Hematopoietic multipotent progenitor cell treated with erythropoietin and hydrocortisone succinate and interleukin-3 and kit ligand, for 4 days (in vitro differentiated cells): ENCODE measurements around the gene MAPT.

Experiments used
- DNase-seq: peaks from one replicate; pipeline ENCODE4 v3.0.0-alpha.2; 2015

Gene MAPT

DNA sequence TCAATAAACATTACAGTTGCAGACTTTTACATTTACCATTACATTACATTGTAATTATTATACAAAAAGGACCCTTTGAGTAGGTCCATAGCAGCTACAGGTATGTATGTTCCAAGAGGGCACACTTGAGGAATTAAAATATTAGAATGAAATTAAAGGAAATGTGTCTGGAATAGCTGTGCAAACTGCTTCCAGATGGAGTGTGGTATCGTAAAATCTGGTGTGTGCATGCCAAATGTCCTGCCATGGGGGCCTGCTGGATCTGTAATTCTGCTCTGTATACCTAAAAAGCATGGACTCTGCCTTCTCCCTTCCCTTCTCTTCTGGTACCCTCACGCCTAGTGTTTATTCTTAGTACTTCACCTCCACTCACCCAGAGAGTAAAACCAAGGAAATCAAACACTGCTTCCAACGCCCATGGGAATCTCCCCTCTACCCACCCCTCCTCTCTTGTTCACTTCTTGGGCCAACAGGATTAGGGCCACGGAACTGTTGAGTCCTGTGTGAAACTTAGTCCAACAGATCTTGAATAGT is 143.4 kb downstream of the MAPT start:
- no peak for DNase-seq

DNA sequence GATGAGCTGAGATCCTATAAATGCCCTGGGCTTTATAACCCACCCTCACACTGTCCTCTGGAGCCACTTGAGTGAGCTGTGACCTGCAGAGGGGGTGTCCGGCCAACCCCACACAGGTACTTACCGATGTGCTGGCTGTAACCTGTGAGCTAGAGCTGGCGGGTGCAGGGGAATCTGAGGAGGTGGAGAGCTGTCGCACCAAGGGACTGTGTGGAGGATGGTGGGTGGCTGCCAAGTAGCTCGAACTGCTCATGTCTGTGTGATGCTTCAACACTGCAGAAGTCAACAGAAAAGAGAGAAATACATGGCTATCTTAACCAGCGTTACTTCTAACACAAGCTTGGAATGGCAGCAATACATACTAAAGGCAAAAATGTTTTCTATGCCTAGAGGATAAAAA is 144.1 kb downstream of the MAPT start:
- DNase-seq, result no peak

DNA sequence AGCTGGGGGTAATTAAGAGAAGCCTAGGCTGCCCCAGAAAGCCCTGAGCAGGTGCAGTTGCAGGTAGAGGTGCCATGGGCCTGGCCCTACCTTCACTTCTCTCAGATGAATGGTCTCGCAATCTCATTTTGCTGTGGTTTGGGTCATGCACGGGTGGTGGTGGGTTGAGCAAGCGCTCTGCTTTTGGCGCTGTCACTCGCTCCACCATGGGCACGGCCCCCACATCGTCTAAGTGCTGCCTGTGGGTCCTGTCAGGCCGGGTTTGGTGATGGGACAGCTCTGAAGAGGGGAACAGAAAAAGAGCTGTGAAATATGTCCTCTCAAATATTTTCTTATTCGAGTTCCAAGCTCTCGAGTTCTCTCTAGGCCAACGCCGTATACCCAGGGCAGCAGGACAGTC is 144.6 kb downstream of the MAPT start:
- DNase-seq, result no peak

DNA sequence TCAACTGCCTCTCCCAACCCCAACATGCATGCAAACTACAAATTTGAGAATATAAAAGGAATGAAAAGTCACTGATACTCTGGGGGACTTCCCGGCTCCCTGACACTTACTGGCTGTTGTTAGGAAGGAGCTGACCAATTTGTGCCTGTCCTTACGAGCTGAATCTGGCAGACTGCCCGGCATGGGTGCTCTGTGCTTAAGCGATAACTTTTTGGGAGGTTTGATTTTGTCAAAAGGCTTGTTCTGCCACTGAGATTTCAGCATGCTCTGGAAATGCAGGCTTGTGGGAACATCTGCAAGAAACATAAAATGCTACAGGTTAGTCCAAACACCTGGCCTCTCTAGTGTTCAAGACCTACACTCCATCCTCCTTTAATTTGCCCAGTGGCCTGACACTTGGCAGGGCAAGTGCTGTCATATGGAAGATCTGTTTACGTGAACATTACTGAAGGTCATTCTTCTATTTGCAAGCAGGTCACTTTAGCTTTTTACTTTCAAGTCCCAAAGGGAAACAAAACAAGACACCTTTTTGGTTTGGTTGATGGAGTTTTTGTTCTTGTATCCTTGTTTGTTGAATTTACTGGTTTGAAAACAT is 145.3 kb downstream of the MAPT start:
- DNase-seq, result no peak

DNA sequence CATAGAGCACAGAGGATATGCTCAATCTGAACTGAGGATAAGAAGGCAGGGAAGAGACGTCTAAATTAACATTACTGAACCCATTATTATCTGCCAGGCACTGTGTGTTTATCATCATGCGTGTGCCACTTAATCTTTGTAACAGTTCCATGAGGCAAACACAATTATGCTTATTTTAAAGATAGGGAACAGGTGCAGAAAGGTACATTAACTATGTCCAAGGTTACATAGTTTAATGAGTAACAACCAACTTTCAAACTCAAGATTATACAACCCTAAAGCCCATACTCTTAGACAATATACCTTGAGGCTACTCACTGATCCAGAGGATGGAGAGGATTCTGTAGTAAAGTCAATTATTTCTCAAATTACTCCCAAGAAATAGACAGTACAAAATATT is 147.9 kb downstream of the MAPT start:
- no peak for DNase-seq

DNA sequence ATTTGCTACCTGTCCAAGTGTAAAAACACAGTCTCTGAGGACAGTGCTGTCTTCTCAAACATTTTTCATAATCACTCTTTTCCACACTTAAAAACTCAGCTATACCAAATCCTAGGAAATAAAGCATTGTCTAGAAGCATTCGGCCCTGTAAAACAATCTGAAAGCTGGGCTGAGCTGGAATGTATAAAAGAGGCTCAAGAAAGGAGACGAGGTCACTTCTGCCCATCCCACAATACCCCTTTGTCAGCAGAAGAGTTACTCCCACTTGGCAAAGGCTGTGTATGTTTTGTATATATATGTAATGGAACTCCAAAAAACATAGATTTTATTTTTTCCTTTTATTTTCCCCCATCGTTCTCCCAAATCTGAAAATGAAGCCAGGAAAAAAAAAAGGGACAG is 148.6 kb downstream of the MAPT start:
- no peak for DNase-seq

DNA sequence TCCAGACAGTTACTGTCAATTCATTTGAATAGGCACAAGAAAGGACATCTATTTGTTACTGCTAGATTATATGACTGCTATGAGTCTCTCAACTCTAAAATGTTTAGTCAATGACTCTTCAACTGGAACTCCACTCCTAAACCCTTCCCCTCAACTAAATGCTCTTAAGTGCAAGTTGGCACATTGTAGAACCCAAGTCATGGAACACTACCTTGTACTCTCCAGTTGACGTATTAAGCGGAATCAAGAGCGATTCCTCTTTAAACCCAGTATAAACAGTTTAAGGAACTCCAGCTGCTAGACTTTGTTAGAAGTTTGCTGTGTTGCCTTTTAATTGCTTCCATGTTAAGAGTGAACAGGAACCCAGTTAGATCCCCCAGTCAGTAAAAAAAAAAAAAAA is 149.3 kb downstream of the MAPT start:
- DNase-seq, result no peak

DNA sequence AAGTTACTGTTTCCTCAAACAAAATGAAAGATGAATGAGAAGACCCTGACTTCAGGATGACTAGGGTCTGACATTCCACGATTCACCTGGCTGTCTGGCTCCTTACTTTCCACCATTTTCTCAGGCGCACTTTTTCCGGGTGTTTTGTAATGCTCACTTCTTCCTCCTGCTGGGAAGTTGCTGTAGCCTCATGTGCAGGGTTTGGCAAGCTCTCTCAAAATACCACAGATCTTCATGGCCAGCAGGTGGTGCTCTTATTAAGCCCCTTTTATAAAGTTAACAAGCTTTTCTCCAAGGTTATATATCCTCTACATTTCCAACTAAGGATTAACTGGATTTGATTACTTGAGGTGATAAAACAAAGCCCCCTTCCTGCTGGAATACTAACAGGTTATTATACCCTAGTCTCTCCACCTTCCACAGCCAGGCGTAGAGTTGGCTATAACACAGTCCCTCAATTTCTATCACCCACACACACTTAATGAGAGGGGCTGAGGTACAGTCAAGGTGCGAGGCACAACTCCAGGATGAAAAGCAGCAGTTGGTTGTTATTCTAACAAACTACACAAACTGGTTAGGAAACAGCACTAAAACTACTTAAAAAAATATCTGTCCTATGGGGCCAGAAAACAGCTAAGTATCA is 150.1 kb downstream of the MAPT start:
- DNase-seq, result peak; percentile 91

DNA sequence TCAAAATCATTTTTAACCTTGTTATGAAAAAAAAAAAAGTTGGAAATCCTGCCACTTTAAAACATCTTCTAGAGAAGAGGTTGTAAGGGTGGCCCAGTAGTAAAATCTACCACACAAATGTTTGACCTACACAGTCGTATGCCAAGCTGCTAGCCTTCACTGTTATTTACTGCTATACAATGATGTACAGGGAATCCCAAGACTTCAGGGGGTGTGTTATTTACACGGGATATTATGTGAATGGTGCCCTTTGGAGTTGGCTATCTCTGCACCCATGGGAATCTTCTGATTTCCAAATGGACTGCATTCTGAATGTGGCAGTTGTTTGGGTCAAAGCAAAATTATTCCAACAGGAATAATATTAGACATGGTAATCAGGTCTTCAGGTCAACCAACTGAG is 150.6 kb downstream of the MAPT start:
- no peak for DNase-seq

DNA sequence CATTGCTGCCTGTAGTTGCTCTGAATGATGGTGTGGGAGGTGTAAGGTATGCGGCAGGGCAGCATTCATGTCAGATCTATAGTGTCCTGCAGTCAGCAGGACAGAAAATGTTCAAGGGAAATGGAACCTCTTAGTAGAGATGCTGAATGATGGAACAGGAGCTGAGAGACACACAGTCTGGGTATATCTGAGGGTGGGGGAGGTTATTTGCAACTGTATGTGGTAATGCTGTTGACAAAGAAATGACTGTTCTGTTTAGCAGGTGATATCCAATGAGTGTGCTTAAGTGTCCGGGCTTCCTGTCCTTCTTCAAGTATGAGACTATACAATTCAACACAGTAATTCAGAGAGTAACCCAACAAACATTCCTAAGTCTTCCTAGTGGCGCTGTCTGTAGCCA is 151.3 kb downstream of the MAPT start:
- no peak for DNase-seq

DNA sequence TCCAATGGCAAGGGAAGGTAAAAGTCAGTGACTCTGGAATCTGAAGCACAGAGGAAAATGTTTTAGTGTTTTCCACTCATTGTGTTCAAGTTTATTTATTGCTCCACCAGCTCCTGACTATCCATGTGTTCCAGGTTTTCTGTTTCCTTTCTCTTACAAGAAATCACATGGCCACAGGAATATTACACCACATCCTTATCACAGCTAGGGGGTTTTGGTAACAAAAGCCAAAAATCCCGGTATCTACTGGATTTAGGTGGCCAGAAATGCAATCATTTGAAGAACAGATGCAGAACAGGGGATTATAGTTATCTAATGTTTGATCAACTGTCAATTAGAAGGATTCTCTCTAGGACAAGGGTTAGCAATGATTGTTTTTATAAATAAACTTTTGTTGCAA is 152.6 kb downstream of the MAPT start:
- no peak for DNase-seq

DNA sequence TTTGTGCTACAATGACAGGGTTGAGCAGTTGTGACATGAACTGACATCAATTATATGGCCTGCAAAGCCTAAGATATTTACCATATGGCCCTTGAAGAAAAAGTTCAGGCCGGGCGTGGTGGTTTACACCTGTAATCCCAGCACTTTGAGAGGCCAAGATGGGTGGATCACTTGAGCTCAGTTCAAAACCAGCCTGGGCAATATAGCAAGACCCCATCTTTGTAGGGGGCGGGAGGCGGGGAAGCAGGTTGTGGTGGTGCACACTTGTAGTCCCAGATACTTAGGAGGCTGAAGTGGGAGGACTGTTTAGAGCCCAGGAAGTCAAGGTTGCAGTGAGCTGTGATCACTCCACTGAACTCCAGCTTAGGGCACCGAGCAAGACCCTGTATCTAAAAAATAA is 153.0 kb downstream of the MAPT start:
- no peak for DNase-seq

DNA sequence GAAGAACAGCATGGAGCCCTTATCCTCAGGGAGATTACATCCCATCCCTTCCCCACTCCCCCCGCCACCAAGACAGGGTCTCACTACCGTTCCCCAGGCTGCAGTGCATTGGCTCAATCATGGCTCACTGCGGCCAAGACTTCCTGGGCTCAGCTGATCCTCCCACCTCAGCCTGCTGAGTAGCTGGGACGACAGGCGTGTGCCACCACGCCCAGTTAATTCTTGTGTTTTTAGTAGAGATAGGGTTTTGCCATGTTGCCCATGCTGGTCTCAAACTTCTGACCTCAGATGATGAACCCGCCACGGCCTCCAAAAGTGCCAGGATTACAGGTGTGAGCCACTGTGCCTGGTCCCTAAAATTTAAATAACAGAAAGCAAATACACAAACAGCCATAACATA is 153.5 kb downstream of the MAPT start:
- DNase-seq, result peak; percentile 29

DNA sequence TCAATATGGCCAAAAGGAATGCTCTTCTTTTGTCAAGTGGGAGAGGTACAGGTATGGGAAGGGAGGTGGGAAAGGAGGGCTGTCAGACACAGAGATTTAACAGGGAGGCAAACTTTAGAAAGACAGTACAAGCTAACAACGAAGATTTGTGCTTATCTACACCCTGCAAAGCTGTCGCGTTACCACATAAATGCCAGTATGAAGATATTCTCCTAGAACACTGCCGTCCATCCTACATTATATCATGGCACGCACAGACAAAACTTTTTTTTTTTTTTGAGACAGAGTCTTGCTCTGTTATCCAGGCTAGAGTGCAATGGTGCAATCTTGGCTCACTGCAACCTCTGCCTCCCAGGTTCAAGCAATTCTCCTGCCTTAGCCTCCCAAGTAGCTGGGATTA is 155.3 kb downstream of the MAPT start:
- DNase-seq, result peak; percentile 50

DNA sequence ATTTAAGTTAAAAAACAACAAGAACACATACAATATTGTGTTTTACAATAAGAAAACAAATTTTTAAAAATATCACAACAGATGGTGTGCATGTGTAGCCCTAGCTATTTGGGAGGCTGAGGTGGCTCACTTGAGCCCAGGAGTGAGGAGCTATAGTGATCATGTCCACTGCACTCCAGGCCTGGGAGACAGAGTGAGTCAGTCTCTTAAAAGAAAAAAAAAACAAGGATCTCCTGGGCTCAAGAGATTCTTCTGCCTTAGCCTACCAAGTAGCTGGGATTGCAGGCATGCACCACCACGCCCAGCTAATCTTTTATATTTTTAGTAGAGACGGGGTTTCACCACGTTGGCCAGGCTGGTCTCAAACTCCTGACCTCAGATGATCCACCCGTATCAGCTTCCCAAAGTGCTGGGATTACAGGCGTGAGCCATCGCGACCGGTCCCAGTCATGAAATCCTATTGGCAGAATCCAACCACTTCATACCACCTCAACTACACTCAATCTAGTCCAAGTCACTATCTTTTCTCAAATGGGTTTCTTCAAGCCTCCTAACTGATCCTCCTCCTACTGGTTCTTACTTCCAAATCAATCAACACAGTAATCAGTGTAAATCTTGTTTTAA is 159.7 kb downstream of the MAPT start:
- DNase-seq, result no peak

DNA sequence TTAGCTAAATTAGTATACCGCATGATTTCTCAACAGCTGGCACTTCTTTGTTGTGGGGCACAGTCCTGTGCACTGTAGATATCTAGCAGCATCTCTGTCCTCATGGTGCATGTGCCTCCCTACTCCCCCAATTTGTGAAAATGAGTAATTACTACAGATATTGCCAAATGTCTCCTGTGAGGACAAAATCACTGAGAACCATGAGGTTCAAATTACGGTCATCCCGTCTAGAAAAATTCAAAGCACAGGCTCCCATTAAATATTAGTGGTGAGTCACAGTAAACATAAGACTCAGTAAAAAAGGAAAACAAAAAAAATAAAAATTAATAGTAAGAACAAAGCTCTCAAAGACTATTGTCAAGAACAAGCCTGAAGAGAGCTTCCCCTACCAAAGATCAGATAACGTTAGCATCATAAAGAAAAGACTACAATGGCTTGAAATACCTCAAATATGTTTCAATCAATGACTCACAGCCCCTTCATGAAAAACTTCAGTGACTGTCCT is 162.5 kb downstream of the MAPT start:
- DNase-seq, result peak; percentile 50

DNA sequence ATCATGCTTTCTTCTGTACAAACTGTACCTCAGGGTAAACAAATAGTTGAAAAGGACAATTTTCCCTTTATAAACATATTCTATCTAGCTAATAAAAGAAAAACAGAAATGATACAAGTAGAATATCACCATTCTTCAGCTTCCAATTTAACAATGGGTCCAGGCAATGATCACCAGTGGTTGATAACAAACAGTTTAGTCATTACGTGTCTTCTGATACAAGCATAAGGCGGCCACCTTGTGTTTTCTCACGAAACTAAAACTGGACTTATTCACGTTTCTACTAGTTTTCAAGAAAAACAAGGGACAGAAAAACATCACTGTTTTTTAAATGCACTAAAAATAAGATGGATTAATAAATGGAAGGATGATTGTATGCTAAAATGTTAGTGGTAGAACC is 163.0 kb downstream of the MAPT start:
- no peak for DNase-seq

DNA sequence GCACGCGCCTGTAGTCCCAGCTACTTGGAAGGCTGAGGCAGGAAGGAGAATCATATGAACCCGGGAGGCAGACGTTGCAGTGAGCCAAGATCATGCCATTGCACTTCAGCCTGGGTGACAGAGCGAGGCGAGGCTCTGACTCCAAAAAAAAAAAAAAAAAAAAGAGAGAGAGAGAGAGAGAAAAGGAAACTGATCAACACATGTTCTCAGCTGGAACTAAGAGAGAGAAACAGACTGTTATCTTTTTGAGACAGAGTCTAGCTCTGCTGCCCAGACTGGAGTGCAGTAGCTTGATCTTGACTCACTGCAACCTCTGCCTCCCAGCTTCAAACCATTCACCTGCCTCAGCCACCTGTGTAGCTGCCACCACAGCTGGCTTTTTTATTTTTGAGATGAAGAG is 165.1 kb downstream of the MAPT start:
- DNase-seq, result peak; percentile 71

DNA sequence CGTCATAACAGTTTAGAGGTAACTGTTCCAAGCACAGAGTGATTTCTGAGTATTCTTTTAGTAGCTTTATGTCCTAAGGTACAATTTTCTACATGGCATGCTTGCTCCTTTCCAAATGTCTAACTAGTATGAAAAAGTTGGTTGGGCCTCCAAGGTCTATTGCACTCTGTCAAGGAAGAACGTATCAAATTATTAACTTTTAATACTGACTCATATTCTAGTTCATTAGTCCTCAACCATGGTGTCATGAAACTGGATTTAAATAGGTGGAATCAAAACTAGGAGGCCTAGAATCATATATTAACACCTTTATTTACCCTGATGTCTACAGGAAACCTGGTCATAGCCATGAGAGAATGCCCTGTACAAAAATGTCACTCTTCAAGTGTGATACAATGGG is 166.1 kb downstream of the MAPT start:
- no peak for DNase-seq

DNA sequence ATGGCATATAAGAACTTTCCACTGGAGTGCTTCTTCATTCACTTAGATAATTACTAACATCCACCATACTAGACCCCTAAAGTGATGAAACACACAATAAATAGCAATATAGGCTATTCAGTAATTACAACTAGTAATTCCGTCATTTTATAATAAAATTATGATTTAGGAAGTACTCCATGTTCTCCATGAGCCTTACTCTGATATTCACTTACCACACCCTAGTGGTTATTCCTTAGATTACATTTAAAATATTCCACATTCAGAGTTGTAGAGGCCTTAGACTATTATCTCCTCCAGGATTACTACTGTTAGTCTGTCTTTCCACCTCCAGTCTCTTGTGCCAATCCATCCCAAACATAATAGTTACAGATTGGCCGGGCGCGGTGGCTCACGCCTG is 167.1 kb downstream of the MAPT start:
- DNase-seq, result peak; percentile 49

DNA sequence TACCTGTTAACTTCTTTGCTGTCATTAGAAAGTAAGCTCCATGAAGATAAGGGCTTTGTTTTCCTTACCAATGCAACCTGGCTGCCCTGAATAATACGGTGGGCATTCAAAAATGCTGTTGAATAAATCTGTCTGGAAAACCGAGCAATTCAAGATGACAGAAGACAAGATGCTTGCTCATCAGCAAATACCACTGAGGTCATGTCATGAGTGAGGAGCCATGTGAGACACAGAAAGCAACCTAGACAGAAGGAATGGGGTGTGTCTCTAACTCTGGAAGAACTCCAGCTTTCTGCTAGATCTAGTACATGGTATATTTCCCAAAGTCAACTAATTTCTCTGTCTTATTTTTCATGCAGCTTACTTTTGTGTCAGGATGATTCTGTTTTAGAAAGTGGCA is 168.9 kb downstream of the MAPT start:
- peak; percentile 30 for DNase-seq

DNA sequence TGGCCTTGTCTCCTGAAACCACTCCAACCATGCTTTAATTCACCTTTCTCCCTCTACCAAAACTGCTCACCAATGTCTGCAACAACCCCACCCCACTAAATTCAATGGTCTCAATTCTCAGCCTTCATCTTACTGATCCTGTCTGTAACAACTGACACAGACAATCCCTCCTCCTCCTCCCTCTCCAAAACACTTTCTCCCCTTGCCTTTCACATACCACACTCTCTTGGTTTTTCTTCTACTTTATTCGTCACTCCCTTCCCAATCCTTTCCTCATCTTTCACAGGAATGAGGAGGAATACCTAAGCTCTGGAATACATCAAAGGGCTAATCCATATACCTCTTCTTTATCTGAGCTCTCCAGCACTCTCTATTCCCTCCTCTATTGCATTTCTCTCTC is 170.1 kb downstream of the MAPT start:
- DNase-seq, result no peak

DNA sequence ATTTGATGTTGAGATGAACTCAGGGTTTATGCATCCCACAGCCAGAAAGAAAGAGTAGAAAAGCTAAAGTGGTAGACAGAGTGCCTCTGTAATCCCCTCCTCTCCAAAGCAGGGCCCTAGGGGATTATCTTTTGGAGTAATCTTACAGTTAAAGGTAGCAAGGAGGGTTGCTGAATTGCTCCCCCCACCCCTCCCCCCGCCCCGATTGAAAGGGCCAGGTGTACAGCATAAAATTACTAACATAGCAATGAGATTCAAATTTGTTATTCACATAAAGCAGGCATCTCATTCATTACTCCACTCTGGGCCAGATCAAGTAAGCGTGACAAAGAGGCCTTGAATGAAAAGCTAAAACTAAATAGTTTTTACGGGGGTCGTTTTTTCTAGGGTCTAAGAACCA is 177.4 kb downstream of the MAPT start:
- DNase-seq, result no peak

DNA sequence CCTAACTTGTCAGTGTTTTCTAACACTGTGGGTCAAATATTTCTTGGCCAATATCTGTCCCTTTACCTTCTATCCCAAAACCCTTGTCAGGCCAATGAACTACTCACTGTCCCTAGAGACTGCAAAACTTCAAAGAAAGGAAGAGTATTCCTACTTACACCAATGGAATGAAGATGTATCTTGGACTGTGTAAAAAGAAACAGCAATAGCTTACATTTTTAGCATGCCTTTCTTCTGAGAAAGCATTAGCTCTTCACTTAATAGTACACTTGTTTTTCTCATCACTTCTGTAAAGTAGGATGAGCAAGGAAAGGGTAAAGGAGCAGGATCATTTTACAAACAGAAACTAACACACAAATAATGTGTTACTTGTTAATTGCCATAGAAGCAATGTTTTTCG is 178.6 kb downstream of the MAPT start:
- no peak for DNase-seq
